GM19035 (cell line): Measurements from ENCODE around the gene GADL1.

ENCODE experiments used
- ATAC-seq: cut with Tn5 transposase; IDR thresholded peaks from one replicate; pipeline ENCODE4 v1.9.1; 2021; ENCODE audit not compliant: unreplicated experiment

GADL1 gene, protein sequence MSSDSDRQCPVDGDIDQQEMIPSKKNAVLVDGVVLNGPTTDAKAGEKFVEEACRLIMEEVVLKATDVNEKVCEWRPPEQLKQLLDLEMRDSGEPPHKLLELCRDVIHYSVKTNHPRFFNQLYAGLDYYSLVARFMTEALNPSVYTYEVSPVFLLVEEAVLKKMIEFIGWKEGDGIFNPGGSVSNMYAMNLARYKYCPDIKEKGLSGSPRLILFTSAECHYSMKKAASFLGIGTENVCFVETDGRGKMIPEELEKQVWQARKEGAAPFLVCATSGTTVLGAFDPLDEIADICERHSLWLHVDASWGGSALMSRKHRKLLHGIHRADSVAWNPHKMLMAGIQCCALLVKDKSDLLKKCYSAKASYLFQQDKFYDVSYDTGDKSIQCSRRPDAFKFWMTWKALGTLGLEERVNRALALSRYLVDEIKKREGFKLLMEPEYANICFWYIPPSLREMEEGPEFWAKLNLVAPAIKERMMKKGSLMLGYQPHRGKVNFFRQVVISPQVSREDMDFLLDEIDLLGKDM

DNA sequence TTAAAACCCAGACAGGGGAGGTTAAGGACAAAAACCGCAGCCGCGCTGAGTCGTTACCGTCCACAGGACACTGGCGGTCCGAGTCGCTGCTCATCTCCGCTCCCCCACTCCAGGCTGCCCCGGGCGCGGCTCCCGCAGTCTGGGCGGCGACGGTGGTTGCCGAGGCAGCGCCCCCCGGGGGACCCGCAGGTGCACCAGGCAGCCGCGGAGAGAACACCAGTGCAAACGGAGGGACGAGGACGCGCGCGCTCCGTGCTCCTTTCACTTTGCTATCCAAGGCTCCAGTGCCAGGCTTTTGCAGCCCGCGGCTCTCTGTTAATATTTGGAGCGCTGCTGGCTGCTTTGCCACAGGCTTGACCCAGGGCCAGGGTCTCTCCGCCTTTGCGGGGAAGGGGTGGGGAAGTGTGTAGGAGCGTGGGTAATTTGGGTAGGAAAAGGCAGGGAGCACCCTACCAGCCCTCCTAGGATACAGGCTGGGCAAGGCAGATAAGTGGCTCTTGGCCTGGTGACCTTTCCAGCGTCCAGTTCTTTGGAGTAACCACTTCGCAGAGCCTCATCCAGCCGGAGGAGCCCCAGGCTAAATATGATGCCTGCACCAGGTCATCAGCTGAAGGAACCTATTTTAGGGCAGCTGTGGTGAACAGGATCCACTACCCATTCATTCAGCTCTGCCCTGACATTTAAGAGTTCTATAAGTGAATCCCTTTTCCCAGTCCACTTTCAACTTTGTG, at the start of gene GADL1:
GADL1 (minus strand) TSS at position 141 of the 731 bp plus-strand sequence; CDS start at position 94, 47 bp downstream.
- no peak for ATAC-seq

DNA sequence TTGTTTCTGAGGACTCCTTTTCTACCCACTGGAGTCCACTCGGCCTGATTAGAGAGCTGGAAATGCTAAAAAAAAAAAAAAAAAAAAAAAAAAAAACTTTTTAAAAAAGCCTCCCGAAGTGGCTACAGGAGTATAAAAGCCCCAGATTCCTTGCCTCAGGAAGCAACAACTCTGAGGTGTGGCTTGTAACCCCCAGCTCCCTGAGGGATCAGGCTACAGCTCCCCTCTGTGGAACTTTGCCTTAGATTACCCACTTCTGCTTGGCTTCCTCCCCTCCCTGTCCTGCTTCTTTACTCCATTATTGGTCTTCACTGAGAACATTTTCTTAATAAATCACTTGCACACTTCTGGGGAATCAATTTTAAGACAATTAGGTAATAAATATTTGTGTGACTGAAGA, 49.7 kb upstream of the GADL1 start:
- ATAC-seq: no peak

DNA sequence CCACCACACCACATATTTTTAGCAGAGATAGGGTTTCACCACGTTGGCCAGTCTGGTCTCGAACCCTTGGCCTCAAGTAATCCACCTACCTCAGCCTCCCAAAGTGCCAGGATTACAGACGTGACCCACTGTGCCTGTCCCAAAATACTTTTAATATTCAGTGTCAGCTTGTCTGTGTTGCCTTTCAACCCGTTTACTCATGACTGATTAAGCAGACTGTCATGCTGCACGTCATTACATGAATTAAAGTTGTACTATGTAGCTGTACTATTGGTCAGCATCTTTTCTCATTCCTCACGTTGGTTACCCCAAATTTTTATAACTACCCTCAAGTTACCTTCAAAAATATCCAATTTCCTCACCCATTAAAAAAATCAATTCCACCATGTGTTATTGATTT, 48.7 kb upstream of the GADL1 start:
- ATAC-seq: no peak

DNA sequence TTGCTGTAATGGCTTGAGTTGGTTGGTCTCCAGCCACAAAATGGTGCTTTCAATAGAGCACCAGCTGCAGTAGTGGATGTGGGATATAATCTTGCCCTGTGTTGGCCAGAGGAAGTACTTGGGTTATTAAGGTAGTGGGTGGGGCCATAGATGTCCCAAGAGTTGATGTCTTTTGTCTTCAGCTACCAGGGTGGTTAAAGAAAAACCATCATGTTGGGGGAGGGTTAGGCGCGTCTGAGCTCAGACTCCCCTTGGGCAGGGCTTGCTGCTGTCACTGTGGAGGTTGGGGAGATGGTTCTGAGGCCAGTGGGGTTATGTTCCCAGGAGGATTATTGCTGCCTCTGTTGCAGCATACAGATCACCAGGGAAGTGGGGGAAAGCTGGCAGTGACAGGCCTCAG, 46.9 kb upstream of the GADL1 start:
- no peak for ATAC-seq

DNA sequence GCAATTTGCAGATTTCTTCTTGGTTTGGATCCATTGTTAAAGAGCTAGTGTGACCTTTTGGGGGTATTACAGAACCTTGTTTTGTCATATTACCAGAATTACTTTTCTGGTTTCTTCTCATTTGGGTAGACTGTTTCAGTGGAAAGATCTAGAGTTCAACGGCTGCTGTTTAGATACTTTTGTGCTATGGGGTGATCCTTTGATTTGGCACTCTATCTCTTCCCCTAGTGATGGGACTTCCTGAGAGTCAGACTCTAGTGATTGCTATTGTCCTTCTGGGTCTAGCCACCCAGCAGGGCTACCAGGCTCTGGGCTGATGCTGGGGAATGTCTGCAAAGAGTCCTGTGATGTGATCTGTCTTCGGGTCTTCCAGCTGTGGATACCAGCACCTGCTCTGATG, 46.3 kb upstream of the GADL1 start:
- ATAC-seq: no peak

DNA sequence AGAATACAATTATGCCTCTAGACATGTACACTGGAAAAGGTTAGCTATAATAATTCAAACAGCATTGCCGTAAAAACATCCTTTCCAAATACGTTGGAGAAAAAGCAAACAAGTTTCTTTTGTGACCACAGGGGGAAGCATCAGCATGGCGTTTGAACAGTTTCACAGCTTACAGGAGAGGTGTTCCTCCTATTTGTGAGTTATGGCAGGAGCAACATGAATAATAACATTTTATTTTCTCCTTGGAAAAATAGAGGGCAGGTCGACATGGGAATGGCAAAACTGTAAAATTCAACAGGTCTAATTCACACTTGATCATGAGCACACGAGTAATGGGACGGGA, 39.7 kb upstream of the GADL1 start:
- ATAC-seq: no peak

DNA sequence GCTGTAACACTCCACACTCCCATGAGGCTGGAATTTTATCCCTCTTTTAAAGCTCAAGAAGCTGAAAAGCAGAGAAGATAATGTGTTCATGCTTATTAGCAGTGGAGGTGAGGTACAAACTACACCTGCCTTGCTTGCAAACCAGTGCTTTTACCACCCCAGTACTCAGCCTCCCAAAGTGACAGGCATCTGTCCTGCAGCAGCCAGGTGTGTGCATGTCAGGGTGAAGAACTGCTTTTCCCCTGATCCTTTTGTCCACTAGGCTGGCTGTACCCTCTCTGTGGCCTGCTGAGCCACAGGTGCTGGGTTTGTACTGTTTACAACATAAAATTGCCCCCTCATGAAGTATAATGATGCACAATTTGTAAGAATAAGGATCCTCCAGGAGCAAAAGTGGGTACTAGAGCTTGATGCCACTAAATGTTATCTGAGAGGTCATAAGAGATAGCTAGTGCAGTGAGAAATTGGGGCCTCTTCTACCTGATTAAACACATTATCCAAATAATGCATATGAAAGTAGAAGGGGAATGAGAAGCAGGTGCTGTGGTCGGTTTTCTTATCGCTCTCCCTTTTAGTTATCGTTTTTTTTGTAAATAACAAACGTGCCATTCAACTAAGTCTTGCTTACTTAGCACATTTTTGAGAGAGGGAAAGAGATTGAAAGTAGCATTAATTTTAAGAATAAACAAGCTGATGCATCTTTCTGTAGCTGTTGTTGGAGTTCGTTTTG, 39.2 kb upstream of the GADL1 start:
- no peak for ATAC-seq

DNA sequence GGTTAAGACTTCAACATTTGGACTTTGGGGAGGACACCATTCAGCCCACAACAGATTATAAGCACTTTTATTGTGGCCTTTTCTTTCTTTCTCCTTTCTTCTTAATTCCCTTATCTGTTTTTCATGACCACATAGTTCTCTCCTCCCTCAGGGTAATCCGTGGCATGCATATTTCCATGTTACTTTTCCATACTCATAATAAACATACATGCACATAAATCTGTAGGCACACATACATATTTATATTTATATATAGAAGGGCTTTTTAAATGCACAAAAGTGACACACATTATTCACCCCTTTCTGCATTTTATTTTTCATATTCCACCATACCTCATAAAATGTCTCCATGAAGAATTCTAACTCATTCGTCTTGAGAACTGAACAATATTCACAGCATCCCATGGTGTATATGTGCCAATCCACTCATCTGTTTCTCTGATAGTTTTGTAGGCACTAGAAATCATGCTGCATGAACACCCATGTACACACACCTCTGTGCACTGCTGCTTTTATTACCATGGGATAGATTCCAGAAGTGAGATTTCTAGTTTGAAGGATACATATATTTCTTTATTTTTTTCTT, 38.1 kb upstream of the GADL1 start:
- ATAC-seq: no peak

DNA sequence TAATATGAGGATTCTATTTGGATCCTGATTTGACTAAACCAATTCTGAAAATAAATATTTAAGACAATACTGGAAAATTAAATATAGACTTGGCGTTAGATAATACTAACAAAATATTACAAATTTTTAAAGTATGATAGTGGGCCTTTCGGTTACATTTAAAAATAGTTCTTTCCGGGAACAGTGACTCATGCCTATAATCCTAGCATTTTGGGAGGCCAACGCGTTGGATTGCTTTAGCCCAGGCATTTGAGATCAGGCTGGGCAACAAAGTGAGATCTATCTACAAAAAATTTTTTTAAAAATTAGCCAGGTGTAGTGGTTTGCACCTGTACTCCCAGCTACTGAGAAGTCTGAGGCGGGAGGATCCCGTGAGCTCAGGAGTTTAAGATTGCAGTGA, 30.3 kb upstream of the GADL1 start:
- ATAC-seq: no peak

DNA sequence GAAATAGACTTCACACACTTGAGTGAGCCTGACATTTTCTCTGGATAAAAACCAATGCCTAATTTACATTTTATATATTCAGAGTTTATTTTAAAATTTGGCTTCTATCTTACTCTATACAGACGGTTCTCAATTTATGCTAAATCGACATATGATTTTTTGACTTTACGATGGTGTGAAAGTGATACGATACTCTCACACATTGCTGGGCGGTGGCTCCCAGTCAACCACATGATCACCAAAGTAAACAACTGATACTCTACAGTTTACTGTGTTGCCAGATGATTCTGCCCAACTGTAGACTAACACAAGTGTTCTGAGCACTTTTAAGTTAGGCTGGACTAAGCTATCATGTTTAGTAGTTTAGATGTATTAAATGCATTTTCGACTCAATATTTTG, 25.1 kb upstream of the GADL1 start:
- no peak for ATAC-seq

DNA sequence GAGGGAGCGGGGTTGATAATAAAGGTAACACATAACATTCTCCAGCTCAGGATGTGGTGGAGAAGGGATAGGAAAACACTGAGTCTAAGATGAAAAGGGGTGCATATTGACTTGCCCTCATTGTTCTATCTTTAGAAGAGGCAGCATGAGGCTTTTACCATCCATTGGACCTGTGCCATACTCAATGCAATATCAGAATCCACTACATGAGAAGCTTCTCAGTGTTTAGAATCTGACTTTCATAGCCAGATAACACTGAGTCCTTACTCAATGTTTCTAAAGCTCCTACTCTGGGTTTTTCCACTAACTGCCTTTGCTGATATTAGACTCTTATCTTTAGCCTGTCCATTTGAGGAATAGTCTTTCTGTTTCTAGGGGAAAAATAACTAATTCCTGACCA, 24.3 kb upstream of the GADL1 start:
- no peak for ATAC-seq

DNA sequence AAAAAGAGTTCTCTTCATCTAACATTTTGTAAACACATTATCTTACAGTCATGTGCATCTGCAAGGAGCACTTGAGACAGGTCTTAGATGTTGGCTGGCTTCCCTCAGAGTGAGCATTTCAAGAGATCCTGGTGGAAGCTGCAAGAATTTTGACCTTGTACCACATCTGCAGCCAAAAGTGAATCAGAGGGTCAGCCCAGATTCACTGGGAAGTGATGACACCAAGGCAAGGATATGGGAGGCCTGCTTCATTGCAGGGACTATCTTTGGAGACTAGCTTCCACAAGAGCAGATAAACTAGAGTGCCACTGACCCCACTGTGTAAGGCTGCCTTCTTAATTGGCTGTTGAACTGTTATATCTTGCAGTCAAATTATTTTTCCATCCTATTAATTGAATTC, 21.3 kb upstream of the GADL1 start:
- ATAC-seq: no peak

DNA sequence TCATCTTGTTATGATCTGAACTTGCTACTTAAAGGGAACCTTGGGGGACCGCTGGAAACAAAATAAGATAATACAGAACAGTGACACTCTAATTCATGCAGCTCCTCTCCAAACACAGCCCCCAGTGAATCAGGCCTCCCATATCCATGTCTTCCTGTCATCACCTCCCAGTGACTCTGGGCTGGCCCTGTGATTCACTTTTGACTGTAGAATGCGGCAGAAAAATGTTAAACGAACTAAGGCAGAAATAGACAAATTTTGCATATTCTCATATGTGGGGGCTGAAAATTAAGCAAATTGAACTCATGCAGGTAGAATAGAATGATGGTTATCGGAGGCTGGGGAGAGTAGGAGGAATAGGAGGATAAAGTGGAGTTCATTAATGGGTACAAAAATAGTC, 20.2 kb upstream of the GADL1 start:
- no peak for ATAC-seq

DNA sequence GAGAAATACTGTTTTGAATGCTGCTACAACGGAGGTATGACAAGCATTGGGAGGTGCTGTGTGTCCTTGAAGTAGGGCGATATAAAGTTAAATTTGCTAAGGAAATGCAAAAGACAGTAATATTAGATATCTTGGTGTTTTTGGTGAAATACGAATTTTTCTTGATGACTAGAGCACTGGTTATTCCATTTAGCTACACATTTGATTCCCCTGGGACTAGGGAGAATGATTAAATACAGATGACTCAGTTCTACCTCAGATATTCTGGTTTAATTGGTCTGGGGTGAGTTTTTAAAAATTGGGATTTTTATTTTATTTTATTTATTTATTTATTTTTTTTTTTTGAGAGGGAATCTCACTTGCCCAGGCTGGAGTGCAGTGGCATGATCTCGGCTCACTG, 18.7 kb upstream of the GADL1 start:
- no peak for ATAC-seq

DNA sequence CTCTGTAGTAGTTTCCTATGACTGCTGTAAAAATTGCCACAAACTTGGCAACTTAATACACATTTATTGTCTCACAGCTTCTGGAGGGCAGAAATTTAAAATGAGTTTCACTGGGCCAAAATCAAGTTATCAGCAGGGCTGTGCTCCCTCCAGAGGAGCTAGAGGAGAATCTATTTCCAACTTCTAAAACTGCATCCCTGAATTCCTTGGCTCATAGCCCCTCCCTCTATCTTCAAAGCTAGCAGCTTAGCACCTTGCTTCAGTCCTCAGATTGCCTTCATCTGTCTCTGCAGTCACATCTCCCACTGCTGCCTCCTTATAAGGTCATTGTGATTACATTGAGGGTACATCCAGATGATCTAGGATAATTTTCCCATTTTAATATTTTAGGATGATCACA, 17.8 kb upstream of the GADL1 start:
- no peak for ATAC-seq

DNA sequence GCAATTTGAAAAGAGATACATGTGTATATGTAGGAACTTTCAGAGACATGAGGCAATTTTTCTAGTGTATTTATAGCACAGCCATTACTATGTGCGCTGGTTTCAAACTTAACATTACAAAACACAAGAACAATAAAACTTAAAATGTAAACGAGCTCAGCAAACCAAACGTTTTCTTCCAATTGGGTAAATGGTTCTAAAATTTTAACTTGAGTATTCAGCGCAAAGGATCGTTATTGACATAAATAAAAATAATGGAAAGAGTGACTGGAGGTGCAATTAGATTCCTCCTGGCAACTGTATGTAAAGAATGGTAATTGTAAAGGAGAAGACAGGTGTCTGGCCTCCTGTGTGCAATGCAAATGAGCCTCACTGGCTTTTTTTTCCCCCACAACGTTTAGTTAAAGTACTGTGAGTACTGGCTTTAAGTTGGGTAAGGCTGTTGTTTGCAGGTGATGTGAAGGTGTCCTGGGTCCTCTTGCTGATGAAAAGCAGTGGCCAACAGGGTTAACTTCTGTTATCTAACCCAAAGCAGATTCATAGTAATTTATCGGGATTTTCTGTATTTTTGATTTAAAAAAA, 14.1 kb upstream of the GADL1 start:
- no peak for ATAC-seq

DNA sequence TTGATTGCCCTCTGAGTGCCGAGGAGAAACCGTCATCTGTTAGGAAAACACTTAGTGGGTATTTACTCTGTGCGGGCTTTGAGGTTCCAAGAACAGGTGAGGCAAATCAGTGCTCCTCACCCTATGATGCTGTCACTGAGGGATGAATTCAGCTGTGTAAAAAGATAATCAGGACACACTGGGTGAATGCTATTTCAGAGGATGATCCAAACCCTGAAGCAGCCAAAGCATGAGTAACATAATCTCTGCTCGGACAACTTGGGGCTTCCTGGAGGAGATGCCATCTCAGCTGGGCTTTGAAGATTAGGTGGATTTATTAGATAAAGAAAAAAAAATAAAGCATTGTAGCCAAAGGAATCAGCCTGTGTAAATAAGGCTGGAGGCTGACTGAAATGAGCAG, 10.5 kb upstream of the GADL1 start:
- no peak for ATAC-seq

DNA sequence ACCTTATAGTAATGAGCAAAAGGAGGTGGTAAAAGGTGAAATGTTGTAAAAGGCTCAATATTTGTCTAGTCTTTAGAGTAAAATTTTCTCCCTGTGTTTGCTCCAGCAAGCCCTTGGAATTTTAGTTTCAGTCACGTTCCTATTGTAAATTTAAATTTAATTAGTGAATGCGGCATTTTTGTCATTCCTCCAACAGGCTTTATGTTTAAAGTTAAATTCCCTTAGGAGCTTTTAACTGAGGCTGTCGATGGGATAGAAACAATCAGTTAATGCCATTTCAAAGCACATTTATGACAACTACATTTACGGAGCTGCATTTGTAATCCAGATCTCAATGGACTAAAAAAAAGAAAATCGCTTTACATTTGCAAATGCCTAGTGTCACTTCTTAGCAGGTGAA, 868 bp upstream of the GADL1 start:
- no peak for ATAC-seq

DNA sequence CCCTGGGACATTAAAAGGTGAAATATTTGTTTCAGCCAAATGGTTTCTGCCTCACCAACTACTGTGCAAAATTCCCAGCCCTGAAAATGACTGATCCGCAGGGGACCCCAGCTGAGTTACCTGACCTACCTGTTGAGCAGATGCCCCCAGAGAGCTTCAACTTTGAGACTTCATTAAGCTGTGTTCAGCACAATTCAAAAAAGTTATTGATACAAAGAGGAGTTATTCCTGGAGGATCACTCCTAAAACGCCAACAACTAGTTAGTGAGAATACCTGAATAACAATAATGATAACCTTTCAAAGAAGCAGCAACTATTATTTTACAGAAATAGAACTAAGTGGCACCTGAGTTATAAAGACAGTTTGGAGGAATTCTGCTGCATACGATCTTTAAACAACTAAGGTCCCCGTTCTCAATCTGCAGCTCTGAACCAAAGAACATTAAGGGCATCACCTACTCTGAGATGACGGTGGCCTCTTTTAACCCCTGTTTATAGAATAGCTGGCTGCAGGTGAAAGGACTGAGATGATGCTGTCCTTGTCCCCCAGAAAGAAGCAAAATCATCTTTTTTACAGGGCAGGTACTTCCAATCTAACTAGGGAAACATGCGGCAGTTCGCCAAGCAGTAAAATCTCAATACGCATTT, 659 bp downstream of the GADL1 start:
- no peak for ATAC-seq

DNA sequence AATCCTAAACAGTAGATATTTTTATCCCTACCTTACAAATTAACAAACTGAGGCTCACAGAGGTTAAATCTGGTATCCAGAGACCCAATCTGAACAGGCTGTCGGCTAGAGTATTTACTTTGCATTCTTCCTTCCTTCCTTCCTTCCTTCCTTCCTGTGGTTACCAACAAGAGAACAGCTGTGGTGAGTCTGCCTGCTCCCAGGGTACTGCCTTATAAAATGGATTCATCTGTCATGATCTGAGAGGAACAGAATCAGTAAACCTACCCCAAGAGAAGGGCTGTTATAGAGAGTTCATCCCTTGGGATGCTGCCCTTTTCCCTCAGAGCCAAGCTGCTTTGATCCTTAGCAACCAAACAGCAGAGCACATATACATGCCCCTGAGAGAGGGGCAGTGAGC, 3.6 kb downstream of the GADL1 start:
- ATAC-seq: no peak

DNA sequence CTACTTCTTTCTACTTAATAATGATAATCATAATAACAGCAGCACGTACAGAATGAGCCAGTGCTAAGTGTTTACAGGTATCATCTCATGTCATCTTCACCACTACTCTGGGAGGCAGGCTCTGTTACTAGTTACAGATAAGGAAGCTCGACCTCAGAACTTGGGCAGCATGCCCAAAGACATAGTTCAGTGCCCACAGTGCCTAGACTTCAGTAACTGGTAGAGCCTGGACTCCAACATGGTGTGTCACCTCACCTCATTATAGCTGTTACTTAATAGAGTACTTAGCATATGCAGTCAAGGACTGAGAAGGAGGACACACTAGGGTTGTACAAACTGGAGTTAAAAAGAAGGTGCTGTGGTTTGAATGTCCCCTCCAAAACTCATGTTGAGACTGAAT, 7.6 kb downstream of the GADL1 start:
- ATAC-seq: no peak
